Endothelial cell (in vitro differentiated cells): ENCODE measurements around the gene EPHA4. TPM values are rescaled to one million over a fixed set of nuclear protein-coding genes. Genes with fewer than 3 reads are reported as not detected.

Source experiments
- DNase-seq: peaks from one replicate; pipeline ENCODE4 v3.0.0; 2021; ENCODE audit warnings: low spot score
- H3K27ac Mint-ChIP-seq: one replicate; pipeline ENCODE4 v1.8.0; 2021; ENCODE audit warnings: mixed read lengths, inconsistent platforms; ENCODE audit not compliant: unreplicated experiment
- H3K27me3 Mint-ChIP-seq: one replicate; pipeline ENCODE4 v1.8.0; 2021; ENCODE audit warnings: mild to moderate bottlenecking, moderate library complexity, mixed read lengths, inconsistent platforms; ENCODE audit not compliant: unreplicated experiment
- H3K36me3 Mint-ChIP-seq: one replicate; pipeline ENCODE4 v1.8.0; 2021; ENCODE audit warnings: mild to moderate bottlenecking, low read depth, mixed read lengths, inconsistent platforms; ENCODE audit not compliant: unreplicated experiment
- H3K4me1 Mint-ChIP-seq: one replicate; pipeline ENCODE4 v1.8.0; 2021; ENCODE audit warnings: mild to moderate bottlenecking, mixed read lengths, inconsistent platforms; ENCODE audit not compliant: unreplicated experiment
- H3K4me3 Mint-ChIP-seq: one replicate; pipeline ENCODE4 v1.8.0; 2021; ENCODE audit warnings: mild to moderate bottlenecking, mixed read lengths, inconsistent platforms; ENCODE audit not compliant: unreplicated experiment
- H3K9me3 Mint-ChIP-seq: one replicate; pipeline ENCODE4 v1.8.0; 2021; ENCODE audit warnings: mixed read lengths, inconsistent platforms; ENCODE audit not compliant: unreplicated experiment
- CTCF ChIP-seq: fragments of 200-600 bp; sonication (generic); IDR thresholded peaks from one replicate; pipeline ENCODE4 v1.5.0; 2021; ENCODE audit warnings: antibody characterized with exemption; ENCODE audit not compliant: unreplicated experiment
- total RNA-seq: library from RNA; stranded (reverse); fragmentation: NEBNext Ultra II Directional; extraction: Animal tissue kit (Norgen Biotek cat#: 25700); gene quantifications from one replicate; pipeline ENCODE4 v1.2.1, GENCODE V29; 2021; ENCODE audit not compliant: unreplicated experiment

EPHA4 gene
- total RNA-seq, 1 donor from 2014 or later, result 62.0 TPM

- peaks cover 20% of the 10 kb centered on the region for H3K4me1 Mint-ChIP-seq
- peaks cover 6% of the 10 kb centered on the region for H3K27me3 Mint-ChIP-seq
- TF ChIP-seq CTCF, result peak; percentile 98
- peak overlapping the region; percentile 36 for H3K27ac Mint-ChIP-seq
- H3K36me3 Mint-ChIP-seq, result peaks cover 7% of the 10 kb centered on the region
- H3K9me3 Mint-ChIP-seq, result no peaks in the 10 kb centered on the region
- DNase-seq, result peak; percentile 97
- H3K4me3 Mint-ChIP-seq, result peak overlapping the region; percentile 94
These were observed 1.5 kb upstream of the EPHA4 start for GRCh38 chr2:221573430-221574230.

- peaks cover 24% of the 10 kb centered on the region for H3K4me1 Mint-ChIP-seq
- H3K36me3 Mint-ChIP-seq, result peaks cover 7% of the 10 kb centered on the region
- TF ChIP-seq CTCF, result no peak
- peak overlapping the region; percentile 94 for H3K4me3 Mint-ChIP-seq
- no peak overlapping the region for H3K27ac Mint-ChIP-seq
- H3K9me3 Mint-ChIP-seq, result no peaks in the 10 kb centered on the region
- peaks cover 6% of the 10 kb centered on the region for H3K27me3 Mint-ChIP-seq
- DNase-seq, result peak; percentile 23
These were observed 821 bp upstream of the EPHA4 start for GRCh38 chr2:221572821-221573429.

GRCh38 chr2:221571551-221572218 is 419 bp downstream of the EPHA4 start:
- DNase-seq, result peak; percentile 49
- Mint-ChIP-seq H3K4me1 (peaks cover 24% of the 10 kb centered on the region), H3K36me3 (peaks cover 7% of the 10 kb centered on the region), H3K27me3 (peaks cover 6% of the 10 kb centered on the region), H3K4me3 (peak overlapping the region; percentile 98), H3K27ac (peak overlapping the region; percentile 85), H3K9me3 (no peaks in the 10 kb centered on the region)
- no peak for TF ChIP-seq CTCF

GRCh38 chr2:221571025-221571550 is 1.0 kb downstream of the EPHA4 start:
- H3K9me3 Mint-ChIP-seq, result no peaks in the 10 kb centered on the region
- peak overlapping the region; percentile 98 for H3K4me3 Mint-ChIP-seq
- H3K27me3 Mint-ChIP-seq, result peaks cover 6% of the 10 kb centered on the region
- H3K36me3 Mint-ChIP-seq, result peaks cover 7% of the 10 kb centered on the region
- TF ChIP-seq CTCF, result no peak
- DNase-seq, result no peak
- no peak overlapping the region for H3K27ac Mint-ChIP-seq
- peaks cover 24% of the 10 kb centered on the region for H3K4me1 Mint-ChIP-seq
